Vagina (tissue), 2 donors: ENCODE data around the gene TMC7.

Experiments
- CTCF ChIP-seq, 3 experiments: fragments of 450-650 bp in 2 of 3; fragments of 200-600 bp in 1 of 3; sonication (generic) in 1 of 3; IDR thresholded peaks; one replicate each; pipeline ENCODE4 v1.5.1; 2017 to 2019; ENCODE audit warnings: antibody characterized with exemption in 3 of 3, mild to moderate bottlenecking in 2 of 3, moderate library complexity in 2 of 3
- POLR2A ChIP-seq, 2 donors: fragments of 450-650 bp; IDR thresholded peaks; one replicate each; pipeline ENCODE4 v1.6.1; 2017; ENCODE audit warnings: antibody characterized with exemption in 2 of 2, mild to moderate bottlenecking in 2 of 2, moderate library complexity in 2 of 2

DNA sequence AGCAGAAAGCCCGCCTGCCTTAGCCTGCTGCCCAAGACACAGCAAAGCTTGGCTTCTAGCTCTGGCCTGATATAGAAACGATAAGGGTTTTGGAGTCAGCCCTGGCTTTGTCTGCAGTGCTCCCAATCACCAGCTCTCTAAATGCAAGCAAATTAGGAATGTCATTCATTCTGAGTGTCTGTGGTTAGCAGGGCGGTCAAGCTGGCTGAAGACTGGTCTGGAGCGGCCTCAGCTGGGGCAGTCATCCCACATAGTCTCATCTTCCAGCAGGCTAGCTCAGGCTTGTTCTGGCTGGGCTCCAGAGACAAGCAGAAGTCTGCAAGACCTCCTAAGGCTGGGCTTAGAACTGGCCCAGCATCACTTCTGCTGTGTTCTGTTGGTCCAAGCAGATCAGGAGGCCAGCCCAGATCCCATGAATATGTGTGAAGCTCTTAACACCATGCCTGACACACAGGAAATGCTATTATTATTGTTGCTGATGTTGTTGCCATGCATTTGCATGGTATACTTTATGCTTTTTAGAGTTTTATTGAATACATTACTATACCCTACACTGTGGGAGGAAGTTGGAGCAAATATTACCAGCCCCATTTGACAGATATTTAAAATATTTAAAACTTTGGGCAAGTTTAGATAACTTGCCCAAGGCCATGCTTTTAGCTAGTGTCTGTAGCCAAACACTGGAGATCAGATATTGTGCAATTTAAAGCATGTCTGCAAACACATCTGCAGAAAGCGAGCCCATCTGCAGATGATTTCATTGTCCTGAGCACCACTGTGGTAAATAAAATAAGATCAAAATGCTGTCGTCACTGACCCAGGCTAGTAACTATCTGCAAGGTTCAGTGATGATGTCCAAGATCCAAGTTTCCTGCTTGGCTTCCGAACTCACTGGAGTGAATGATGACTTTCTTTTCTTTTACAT lies 24.8 kb downstream of the TMC7 start:
- no peak for TF ChIP-seq POLR2A (IDR thresholded peaks at IDR 0.05)
- no peak for TF ChIP-seq CTCF (IDR thresholded peaks at IDR 0.05)
